Effector CD8-positive, alpha-beta T cell (primary cell): ENCODE results near the gene JOSD2.
"Not testable (repeated sequence)": the region's sequence is repeated elsewhere in the genome, so short reads cannot be mapped to it uniquely, and the experiment has no call there.

Experiments used
- DNase-seq: peaks from one replicate; lab custom pipeline; 2025; lab: John Stamatoyannopoulos, UW

The JOSD2 gene

GRCh38 chr19:50546527-50547221 is 35.7 kb upstream of the JOSD2 start:
- DNase-seq = no peak

DNA sequence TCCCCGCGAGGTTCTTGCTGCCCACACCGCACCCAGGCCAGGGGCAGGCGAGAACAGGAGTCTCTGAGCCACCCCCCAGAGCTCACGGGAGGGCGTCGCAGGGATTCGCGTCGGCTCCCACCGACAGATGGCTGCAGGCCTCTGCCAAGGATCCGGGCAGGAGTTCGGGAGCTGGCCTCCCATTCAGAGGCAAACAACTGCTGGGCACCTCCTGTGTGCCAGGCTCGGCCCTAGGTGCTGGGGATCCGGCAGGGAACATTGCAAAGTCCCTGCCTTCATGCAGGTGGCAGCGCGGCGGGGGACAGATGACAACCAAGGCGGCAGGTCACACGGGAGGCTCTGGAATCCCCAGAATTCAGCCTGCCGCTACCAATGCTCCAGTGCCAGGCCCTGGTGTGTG is 32.0 kb upstream of the JOSD2 start:
- DNase-seq = no peak

GRCh38 chr19:50537769-50538230 is 26.8 kb upstream of the JOSD2 start:
- peak; percentile 44 for DNase-seq

DNA sequence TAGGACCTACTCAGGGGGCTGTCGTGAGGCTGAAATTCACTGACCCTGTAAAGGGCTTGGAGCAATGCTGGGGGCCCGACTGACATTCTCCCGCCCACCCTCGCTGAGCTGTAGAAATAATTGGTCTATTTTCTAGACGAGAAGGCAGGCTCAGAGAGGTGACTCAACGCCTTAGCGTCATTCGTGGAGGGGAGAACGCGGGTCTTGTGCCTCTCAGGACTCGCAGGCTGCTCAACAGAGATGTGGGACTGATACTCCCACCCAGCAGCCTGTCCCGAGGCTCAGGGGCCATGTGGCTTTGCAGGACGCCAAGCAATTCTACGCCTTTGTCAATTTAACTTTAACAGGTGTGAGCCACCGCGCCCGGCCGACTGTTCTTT is 26.3 kb upstream of the JOSD2 start:
- DNase-seq = no peak

- no peak for DNase-seq
Measured at GRCh38 chr19:50536662-50537305, 25.8 kb upstream of the JOSD2 start.

GRCh38 chr19:50535672-50536187 is 24.7 kb upstream of the JOSD2 start:
- DNase-seq = no peak

- DNase-seq = no peak
Measured at GRCh38 chr19:50534478-50534877, 23.5 kb upstream of the JOSD2 start.

DNA sequence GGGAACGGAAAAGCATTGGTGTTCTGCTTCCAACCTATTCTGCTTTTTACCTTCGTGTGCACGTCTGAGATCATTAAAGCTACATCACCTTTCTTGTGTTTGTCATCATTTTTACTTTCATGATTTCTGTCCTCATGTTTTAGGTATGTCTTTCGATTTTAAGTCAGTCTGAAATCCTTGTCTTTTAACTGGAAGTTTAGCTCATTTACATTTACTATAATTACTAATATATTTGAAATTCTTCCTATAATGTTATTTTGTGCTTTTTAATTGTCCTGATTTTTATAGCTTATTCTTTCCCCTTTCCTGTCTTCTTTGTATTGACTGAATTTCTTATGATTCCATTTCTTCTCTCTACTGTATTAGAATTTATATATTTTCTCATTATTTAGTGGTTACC is 22.0 kb upstream of the JOSD2 start:
- DNase-seq = no peak

GRCh38 chr19:50531171-50531612 is 20.2 kb upstream of the JOSD2 start:
- no peak for DNase-seq

DNA sequence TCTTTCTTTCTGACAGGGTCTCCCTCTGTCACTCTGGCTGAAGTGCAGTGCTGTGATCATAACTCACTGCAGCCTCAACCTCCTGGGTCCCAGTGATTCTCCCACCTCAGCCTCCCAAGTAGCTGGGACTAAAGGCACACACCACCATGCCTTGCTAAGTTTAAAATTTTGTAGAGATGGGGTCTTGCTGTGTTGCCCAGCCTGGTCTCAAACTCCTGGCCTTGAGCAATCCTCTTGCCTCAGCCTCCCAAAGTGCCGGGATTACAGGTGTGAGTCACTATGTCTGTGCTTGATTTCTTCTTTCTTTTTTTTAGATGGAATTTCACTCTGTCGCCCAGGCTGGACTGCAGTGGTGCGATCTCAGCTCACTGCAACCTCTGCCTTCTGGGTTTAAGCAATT is 17.1 kb upstream of the JOSD2 start:
- DNase-seq = not testable (repeated sequence)

- no peak for DNase-seq
Measured at GRCh38 chr19:50522881-50523280, 11.9 kb upstream of the JOSD2 start.

GRCh38 chr19:50520822-50521465 is 10.0 kb upstream of the JOSD2 start:
- no peak for DNase-seq

DNA sequence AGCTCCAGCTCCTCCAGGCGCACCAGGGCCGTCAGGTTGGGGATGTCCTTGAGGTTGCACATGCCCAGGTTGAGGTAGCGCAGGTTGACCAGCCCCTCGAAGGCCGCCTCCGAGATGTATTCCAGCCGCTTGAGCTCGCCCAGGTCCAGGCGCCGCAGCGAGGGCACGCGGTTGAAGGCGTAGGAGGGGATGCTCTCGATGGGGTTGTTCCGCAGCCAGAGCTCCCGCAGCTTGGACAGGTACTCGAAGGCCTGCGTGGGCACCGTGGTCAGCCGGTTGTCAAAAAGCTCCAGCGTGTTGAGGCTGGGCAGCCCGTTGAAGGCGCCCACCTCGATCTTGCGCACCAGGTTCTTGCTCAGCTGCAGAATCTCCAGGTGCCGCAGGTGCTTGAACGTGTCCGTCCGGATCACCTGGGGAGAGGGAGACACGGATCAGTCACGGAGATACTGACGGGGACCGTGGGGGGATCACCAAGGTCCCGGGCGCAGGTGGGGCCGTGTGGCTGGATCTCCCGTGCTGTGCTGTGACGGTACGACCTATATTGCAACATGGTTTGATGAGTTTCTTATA is 8.1 kb upstream of the JOSD2 start:
- DNase-seq = no peak

GRCh38 chr19:50518091-50519005 is 7.4 kb upstream of the JOSD2 start:
- no peak for DNase-seq

GRCh38 chr19:50517704-50518075 is 6.7 kb upstream of the JOSD2 start:
- DNase-seq = no peak

- no peak for DNase-seq
Measured at GRCh38 chr19:50516964-50517703, 6.1 kb upstream of the JOSD2 start.

GRCh38 chr19:50516456-50516855 is 5.5 kb upstream of the JOSD2 start:
- no peak for DNase-seq

- DNase-seq = no peak
Measured at GRCh38 chr19:50515168-50515561, 4.2 kb upstream of the JOSD2 start.

- no peak for DNase-seq
Measured at GRCh38 chr19:50514346-50515167, 3.6 kb upstream of the JOSD2 start.
